ENCODE measurements around the gene CDC42SE2. TPM values are rescaled to one million over a fixed set of nuclear protein-coding genes. Genes with fewer than 3 reads are reported as not detected.

The CDC42SE2 gene, protein sequence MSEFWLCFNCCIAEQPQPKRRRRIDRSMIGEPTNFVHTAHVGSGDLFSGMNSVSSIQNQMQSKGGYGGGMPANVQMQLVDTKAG
- total RNA-seq = 170 TPM

DNA sequence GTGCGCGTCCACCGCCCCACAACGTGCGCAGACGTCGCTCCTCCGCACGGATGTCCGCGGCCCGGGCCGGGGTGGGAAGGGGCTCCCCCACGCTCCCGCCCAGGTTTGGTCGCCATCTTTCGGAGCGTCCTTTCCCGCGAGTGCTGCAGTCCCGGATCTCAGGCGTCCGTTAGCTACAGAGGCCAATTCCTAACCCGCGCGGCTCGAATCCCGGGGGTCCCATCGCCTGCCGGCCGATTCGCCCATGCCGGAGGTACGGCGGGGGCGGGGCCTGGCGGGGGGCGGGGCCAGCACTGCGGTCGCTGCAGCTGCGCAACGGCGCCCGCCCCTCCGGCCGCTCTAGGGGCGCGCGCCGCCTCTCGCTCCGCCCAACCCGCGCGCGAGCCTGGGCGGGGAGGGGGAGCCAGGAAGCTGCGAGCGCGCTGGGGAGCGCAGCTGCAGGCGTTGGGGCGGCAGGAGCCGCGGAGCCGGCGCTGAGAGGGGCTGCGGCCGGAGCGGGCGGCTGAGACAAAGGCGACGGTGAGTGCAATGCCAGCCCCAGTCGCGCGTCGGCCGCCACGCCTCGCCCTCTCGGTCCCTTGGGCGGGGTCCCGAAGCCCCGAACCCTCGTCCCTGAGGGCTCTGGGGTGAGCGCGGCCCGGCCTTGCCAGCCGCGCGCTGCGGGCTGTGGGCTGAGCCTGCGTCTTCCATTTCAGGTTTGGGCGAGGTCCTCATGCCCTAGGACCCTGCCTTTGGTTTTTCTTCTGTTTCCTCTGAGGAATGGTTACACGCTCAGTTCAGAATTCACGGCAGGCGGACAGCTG is at the start of gene CDC42SE2:
Gene CDC42SE2 (plus strand): TSS at position 406 of the 803 bp plus-strand sequence. CDS start 95,441 bp downstream, outside the sequence.
- DNase-seq = peak; percentile 76

DNA sequence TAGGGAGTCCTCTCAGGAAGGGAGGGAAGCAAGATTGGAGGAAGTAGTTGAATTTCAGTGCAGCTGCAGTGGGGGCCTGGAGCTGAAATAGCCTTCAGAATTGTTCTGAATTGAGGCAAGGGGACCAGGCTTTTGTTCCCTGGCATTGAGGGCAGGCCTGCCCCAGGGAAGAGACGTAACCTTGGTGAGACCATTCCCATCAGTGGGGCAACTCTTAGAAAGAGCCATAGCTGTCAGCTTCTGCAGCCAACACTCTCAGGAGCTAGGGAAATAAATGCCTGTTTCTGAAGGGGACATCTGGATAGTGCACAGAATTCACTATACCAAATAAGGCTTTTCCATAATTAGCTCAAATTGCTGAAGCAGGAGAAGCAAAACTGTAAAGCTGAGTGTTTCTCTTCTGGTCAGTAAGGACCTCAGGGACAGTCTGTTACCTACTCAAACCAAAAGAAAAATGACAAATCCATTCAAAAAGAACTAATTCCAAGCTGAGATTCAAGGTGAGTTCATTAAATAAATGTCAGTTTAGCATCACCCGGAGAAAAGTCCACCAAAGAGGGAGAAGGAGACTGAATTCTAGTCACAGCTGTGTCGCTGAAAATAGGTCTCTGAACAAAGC is 49.1 kb upstream of the CDC42SE2 start:
- no peak for DNase-seq

- DNase-seq = no peak
These were observed 46.1 kb upstream of the CDC42SE2 start for GRCh38 chr5:131217791-131218190.

DNA sequence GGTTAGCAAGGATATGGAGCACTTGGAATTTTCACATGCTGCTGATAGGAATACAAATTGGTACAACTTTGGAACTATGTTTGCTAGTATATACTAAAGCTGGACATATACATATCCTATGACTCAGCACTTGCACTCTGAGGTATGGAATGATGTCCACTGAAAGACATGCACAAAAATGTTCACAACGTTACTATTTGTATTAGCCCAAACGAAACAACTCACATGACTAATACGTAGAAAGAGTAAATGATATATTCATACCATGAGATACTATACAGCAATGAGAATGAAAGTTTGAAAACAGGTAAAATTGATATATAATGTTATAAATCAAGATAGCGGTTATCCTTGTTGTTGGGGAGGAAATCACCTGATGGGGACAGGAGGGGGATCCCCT is 45.5 kb upstream of the CDC42SE2 start:
- no peak for DNase-seq

DNA sequence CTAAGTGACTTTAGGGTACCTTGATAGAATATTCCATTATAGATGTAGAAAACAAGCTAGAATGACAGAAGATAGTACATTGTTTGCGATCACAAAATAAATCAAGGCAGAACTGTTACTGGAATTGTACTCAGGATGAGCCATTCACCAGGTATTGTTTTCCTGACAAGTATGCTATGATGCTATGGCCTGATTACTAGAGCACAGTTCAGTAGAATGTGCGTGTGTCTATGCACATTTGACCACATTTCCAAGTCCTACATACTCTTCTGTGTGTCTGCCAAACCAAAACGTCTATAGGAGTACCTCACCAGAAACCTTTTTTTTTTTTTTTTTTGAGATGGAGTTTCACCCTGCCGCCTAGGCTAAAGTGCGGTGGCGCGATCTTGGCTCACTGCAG is 43.3 kb upstream of the CDC42SE2 start:
- DNase-seq = no peak

GRCh38 chr5:131221008-131221703 is 42.7 kb upstream of the CDC42SE2 start:
- no peak for DNase-seq

- DNase-seq = no peak
These were observed 42.0 kb upstream of the CDC42SE2 start for GRCh38 chr5:131221888-131222287.

GRCh38 chr5:131222731-131223130 is 41.1 kb upstream of the CDC42SE2 start:
- DNase-seq = no peak

- no peak for DNase-seq
These were observed 40.0 kb upstream of the CDC42SE2 start for GRCh38 chr5:131223751-131224386.

DNA sequence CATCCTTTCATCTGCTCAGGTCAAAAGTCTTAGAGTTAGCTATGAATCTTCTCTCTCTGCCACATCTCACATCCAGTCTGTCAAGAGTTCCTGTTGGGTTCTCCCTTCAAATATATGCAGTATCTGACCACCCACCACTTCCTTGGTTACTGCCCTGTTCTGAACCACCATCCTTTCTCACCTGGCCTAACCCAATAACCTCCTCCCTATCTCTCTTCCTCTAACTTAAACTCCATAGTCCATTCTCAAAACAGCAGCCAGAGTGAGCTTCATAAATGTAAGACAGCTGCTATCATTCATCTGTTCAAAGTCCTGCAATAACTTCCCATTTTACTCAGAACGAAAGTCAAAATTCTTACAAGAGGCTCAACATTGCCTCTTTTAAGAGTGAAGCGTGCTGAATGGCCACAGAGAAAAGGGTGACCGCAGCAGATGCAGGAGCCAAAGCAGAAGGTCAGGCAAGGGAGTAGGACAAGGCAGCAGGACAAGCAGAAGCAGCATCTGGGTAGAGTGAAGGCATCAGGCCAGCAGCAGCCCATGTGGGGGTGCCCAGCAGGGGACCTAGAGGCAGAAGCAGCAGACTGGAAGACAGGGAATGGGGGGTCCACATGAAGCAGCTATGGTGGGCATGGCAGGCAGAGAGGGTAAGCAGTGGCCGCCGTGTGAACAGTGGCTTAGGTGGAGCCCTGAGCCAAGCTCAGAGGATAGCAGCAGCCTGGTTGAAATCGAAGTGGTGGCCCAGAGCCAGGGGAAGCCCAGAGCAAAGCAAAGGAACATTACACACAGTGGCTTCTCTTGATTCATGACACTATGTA is 39.3 kb upstream of the CDC42SE2 start:
- DNase-seq = no peak

DNA sequence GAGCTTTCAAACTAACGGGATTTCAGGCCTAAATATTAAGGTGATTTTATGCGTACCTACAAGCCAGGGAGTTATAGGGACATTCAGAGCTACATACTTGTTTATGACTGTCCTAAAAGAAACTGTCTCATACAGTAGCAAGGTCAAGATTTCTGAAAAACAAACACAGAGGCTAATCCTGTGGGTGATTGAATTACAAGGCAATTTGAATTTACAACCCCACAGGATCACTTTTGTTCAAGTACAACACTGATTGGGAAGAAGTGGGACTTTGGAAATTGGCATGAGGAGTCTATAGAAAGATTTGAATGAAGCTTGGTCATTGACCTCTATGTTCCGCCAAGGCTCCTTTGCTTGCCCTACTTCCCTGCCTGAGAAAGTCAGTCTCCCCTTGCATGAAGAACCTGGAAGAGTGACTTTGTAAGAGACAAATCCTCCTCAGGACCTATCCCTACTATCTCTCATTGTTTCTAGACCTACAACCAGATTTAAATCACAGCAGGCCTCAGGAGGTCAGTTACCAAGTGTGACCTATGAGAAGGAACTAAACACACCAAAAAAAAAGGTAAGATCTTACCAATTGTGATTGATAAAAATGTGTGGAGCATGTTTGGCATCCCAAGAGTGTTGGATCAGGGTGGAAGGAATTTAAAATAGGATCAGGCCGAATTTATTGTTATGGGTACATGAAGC is 38.4 kb upstream of the CDC42SE2 start:
- no peak for DNase-seq

DNA sequence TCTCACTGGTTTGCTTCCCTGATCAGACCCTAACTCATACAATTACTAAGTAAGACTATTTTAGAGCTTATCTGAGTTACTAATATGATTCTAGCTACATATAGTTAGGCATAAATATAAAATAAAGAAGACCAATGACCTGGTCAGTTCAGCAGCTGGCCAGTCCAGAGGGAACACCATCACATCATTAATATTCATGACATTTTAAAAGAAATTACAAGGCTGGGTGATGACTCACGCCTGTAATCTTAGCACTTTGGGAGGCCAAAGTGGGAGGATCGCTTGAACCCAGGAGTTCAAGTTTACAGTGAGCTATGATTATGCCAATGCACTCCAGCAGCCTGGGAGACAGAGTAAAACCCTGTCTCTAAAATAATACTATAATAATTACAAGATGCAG is 37.0 kb upstream of the CDC42SE2 start:
- DNase-seq = no peak

DNA sequence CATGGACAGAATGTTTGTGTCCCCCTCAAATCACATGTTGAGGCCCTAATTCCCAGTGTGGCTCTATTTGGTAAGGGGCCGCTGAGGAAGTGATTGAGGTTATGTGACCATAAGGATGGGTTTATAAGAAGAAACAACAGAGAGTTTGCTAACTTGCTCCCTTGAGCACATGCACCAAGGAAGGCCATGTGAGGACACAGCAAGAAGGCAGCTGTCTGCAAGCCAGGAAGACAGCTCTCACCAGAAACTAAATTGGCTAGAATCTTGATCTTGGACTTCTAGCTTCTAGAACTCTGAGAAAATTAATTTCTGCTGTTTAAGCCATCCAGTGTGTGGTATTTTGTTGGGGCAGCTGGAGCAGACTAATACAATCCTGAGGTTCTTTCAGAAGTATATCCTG is 35.2 kb upstream of the CDC42SE2 start:
- no peak for DNase-seq

- DNase-seq = no peak
These were observed 34.2 kb upstream of the CDC42SE2 start for GRCh38 chr5:131229623-131230022.

GRCh38 chr5:131230406-131230805 is 33.4 kb upstream of the CDC42SE2 start:
- DNase-seq = no peak

DNA sequence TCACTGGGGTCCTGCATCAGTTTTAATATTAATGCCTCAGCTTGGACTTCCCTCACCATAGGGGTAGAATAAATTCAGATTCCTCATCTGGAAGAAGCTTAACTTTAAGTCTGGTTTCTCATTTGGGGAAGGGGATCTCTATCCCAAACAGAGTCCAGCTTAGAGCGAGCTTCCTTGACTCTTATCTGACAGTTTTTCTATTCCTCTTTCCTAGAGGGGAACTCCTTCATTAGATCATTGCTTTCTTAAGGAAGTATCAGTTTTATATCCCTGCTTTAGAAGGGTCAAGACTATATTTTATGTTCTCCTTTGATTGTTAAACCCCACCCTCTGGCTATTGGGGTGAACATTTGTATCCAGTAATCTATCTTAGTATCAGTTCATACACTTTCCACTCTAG is 24.2 kb upstream of the CDC42SE2 start:
- no peak for DNase-seq

GRCh38 chr5:131242728-131243255 is 21.1 kb upstream of the CDC42SE2 start:
- no peak for DNase-seq

- no peak for DNase-seq
These were observed 18.5 kb upstream of the CDC42SE2 start for GRCh38 chr5:131245312-131245711.

DNA sequence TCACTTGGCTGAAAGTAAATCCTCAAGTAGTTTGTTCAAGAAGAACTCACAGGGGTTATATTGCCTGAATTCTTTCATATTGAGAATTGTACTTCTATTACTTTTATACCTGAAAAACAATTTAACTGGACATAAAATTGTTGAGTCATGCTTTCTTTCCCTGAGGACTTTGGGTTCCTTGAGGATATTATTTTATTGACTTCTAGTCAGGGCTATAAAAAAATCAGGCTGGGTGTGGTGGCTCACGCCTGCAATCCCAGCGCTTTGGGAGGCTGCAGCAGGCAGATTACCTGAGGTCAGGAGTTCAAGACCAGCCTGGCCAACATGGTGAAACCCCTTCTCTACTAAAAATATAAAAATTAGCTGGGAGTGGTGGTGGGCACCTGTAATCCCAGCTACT is 17.9 kb upstream of the CDC42SE2 start:
- no peak for DNase-seq

- DNase-seq = no peak
These were observed 17.3 kb upstream of the CDC42SE2 start for GRCh38 chr5:131246504-131246903.

Measured in occipital lobe (tissue), 2 donors.